ENCODE measurements around the gene EPX. TPM values are rescaled to one million over a fixed set of nuclear protein-coding genes. Genes with fewer than 3 reads are reported as not detected.
"Not testable (repeated sequence)": the region's sequence is repeated elsewhere in the genome, so short reads cannot be mapped to it uniquely, and the experiment has no call there.

Gene EPX, protein sequence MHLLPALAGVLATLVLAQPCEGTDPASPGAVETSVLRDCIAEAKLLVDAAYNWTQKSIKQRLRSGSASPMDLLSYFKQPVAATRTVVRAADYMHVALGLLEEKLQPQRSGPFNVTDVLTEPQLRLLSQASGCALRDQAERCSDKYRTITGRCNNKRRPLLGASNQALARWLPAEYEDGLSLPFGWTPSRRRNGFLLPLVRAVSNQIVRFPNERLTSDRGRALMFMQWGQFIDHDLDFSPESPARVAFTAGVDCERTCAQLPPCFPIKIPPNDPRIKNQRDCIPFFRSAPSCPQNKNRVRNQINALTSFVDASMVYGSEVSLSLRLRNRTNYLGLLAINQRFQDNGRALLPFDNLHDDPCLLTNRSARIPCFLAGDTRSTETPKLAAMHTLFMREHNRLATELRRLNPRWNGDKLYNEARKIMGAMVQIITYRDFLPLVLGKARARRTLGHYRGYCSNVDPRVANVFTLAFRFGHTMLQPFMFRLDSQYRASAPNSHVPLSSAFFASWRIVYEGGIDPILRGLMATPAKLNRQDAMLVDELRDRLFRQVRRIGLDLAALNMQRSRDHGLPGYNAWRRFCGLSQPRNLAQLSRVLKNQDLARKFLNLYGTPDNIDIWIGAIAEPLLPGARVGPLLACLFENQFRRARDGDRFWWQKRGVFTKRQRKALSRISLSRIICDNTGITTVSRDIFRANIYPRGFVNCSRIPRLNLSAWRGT
- polyA plus RNA-seq (2013, experiment 1 of 4): not detected
- not detected for polyA plus RNA-seq (2013, experiment 2 of 4)
- not detected for polyA plus RNA-seq (2013, experiment 3 of 4)
- polyA plus RNA-seq (2013, experiment 4 of 4): not detected

DNA sequence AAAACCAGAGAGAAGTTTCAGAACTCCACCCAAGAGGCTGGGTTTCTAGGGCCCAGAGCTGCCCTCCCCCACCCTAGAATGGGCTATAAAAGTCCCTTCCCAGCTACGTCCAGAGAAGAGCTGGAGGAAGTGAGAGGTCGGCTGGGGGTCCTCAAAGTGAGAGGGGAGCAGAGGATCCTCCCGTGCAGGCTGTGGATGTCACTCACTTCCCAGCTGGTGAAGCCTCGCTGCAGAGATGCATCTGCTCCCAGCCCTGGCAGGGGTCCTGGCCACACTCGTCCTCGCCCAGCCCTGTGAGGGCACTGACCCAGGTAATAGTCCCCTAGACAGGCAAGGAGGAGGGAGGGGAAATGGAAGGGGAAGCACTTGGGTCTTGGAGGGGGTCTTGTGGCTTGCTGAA, at the start of gene EPX:
TSS of gene EPX (plus strand) at position 115 of the 400 bp plus-strand sequence. CDS start at position 236, 121 bp downstream.
- Histone ChIP-seq H3K4me1 (ENCODE audit: control insufficient read depth, insufficient read depth, low read length) (no peaks in the 10 kb centered on the region), H3K27me3 (ENCODE audit: control insufficient read depth, insufficient read depth, low read length, poor library complexity, severe bottlenecking) (no peaks in the 10 kb centered on the region), H3K27ac (ENCODE audit: insufficient read depth, low read depth, low read length, poor library complexity, severe bottlenecking) (no peak within 1 kb of the TSS), H3K9me3 (ENCODE audit: control insufficient read depth, low read length) (no peaks in the 10 kb centered on the region), H3K4me3 (ENCODE audit: insufficient read depth, low read depth, low read length) (no peak within 1 kb of the TSS), H3K36me3 (ENCODE audit: control insufficient read depth, insufficient read depth, low read length) (no peaks in the 10 kb centered on the region)
- 57 to 65% methylated on average over 6 of the region's 6 CpGs for WGBS, 2 experiments

DNA sequence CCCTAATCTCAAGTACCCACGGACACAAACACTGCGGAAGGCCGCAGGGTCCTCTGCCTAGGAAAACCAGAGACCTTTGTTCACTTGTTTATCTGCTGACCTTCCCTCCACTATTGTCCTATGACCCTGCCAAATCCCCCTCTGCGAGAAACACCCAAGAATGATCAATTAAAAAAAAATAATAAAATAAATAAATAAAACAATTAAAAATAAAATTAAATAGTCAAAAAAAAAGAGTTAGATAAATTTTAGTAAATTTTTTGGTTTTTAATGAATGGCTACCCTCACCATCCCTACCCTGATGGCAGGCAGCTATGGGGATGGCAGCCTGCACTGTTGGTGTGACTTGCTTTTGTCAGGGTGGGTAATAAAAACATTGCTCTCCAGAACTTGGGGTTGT, 49.2 kb upstream of the EPX start:
- not testable (repeated sequence) for H3K27ac ChIP-seq (ENCODE audit: insufficient read depth, low read depth, low read length, poor library complexity, severe bottlenecking); H3K4me1 ChIP-seq (ENCODE audit: control insufficient read depth, insufficient read depth, low read length); H3K4me3 ChIP-seq (ENCODE audit: insufficient read depth, low read depth, low read length); H3K9me3 ChIP-seq (ENCODE audit: control insufficient read depth, low read length); H3K36me3 ChIP-seq (ENCODE audit: control insufficient read depth, insufficient read depth, low read length)
- peaks cover 10% of the 10 kb centered on the region for H3K27me3 ChIP-seq (ENCODE audit: control insufficient read depth, insufficient read depth, low read length, poor library complexity, severe bottlenecking)
- 92% methylated on average over 3 of the region's 4 CpGs for WGBS, 2 experiments

DNA sequence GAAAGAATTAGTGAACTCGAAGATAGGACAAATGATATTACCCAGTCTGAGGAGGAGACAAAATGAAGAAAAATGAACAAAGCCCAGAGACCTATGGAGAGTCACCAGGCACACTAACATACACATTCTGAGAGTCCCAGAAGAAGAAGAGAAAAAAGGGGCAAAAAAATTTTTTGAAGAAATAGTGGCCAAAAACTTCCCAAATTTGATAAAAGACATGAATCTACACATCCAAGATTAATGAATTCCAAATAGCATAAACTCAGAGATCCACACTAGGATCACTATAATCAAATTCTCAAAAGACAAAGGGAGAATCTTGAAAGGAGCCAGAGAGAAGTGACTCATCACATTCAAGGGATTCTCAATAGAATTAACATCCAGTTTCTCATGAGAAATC, 47.7 kb upstream of the EPX start:
- peaks cover 22% of the 10 kb centered on the region for H3K27me3 ChIP-seq (ENCODE audit: control insufficient read depth, insufficient read depth, low read length, poor library complexity, severe bottlenecking)
- H3K27ac ChIP-seq (ENCODE audit: insufficient read depth, low read depth, low read length, poor library complexity, severe bottlenecking): no peak overlapping the region
- no peaks in the 10 kb centered on the region for H3K9me3 ChIP-seq (ENCODE audit: control insufficient read depth, low read length)
- no peaks in the 10 kb centered on the region for H3K4me1 ChIP-seq (ENCODE audit: control insufficient read depth, insufficient read depth, low read length)
- H3K4me3 ChIP-seq (ENCODE audit: insufficient read depth, low read depth, low read length): no peak overlapping the region
- 86 to 90% methylated on average over 1 of the region's 1 CpG for WGBS, 2 experiments
- H3K36me3 ChIP-seq (ENCODE audit: control insufficient read depth, insufficient read depth, low read length): no peaks in the 10 kb centered on the region

DNA sequence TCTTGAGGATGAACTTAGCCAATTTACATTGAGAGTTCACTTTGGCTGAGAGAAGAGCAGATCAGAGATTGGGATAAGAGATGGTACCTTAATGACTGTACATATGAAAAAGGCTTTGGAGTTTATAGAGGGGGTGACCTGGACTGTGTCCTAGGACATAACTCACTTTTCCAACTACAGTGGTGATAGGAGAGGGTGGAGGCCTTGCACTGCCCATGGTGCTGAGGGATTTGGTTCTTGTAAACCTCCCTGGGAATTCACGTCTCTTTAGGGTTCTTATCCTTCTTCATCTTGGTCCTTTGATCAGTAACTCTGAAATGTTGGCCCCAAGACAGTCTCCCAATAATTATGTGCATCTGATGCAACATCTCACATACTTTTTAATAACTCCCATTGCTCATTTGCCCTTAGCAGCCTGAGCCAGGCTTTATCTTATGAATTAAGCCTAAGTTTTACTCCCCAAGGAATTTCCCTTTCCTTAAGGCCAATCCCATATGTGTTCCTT, 44.5 kb upstream of the EPX start, which contains the start of gene OR4D1:
TSS of gene OR4D1 (plus strand) at position 455 of the 505 bp plus-strand sequence. CDS start 6,770 bp downstream, outside the sequence.
- Histone ChIP-seq H3K4me3 (ENCODE audit: insufficient read depth, low read depth, low read length) (no peak within 1 kb of the TSS), H3K36me3 (ENCODE audit: control insufficient read depth, insufficient read depth, low read length) (no peaks in the 10 kb centered on the region)

DNA sequence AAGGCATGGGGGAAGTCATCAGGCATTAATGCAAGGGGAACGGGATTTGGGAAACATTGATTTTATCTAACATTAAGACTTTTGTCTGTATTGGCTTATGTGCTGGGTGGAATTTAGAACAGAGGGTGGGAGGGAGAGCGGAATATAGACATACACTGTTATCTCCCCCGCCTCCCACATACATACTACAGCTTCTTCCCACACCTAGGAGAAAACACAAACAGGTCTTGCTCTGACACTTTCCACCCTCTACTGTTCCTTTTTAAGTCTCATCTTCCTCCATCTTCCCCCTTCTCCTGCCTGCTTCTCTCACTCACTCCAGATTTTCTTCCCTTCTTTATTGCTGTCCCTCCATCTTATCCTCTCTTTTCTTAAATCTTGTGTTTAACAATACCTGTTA, 43.9 kb upstream of the EPX start:
- H3K4me1 ChIP-seq (ENCODE audit: control insufficient read depth, insufficient read depth, low read length): no peaks in the 10 kb centered on the region
- H3K27me3 ChIP-seq (ENCODE audit: control insufficient read depth, insufficient read depth, low read length, poor library complexity, severe bottlenecking): peaks cover 42% of the 10 kb centered on the region
- no peaks in the 10 kb centered on the region for H3K36me3 ChIP-seq (ENCODE audit: control insufficient read depth, insufficient read depth, low read length)
- 81 to 92% methylated on average over 3 of the region's 3 CpGs for WGBS, 2 experiments
- no peak overlapping the region for H3K4me3 ChIP-seq (ENCODE audit: insufficient read depth, low read depth, low read length)
- H3K27ac ChIP-seq (ENCODE audit: insufficient read depth, low read depth, low read length, poor library complexity, severe bottlenecking): no peak overlapping the region
- no peaks in the 10 kb centered on the region for H3K9me3 ChIP-seq (ENCODE audit: control insufficient read depth, low read length)

More for the DNA sequence above, 44.5 kb upstream of the EPX start, which contains the start of gene OR4D1:
- no peaks in the 10 kb centered on the region for H3K4me1 ChIP-seq (ENCODE audit: control insufficient read depth, insufficient read depth, low read length)
- H3K27me3 ChIP-seq (ENCODE audit: control insufficient read depth, insufficient read depth, low read length, poor library complexity, severe bottlenecking): peaks cover 39% of the 10 kb centered on the region
- no peaks in the 10 kb centered on the region for H3K9me3 ChIP-seq (ENCODE audit: control insufficient read depth, low read length)
- H3K27ac ChIP-seq (ENCODE audit: insufficient read depth, low read depth, low read length, poor library complexity, severe bottlenecking): no peak within 1 kb of the TSS
- 86 to 88% methylated on average over 1 of the region's 1 CpG for WGBS, 2 experiments

DNA sequence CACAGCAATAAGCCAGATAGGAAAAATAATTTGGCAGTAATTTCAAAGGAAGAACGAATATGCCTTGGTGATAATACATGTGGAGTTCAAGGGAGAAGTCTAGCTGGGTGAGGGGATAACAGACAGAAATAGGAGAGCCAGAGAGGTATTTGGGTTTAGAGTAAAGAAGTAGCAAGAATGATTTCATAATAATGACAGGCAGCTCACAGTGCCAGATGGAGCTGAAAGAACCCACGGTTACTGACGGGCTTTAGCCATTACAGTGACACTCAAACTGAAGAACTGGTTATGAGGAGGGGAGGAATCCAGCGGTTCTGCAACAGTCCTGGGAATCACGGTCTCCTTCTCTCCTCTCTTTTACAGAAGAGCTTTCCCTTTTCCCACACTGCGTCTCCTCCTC, 42.1 kb upstream of the EPX start:
- 63 to 67% methylated on average over 6 of the region's 6 CpGs for WGBS, 2 experiments
- Histone ChIP-seq H3K4me1 (ENCODE audit: control insufficient read depth, insufficient read depth, low read length) (no peaks in the 10 kb centered on the region), H3K9me3 (ENCODE audit: control insufficient read depth, low read length) (no peaks in the 10 kb centered on the region), H3K36me3 (ENCODE audit: control insufficient read depth, insufficient read depth, low read length) (no peaks in the 10 kb centered on the region), H3K27me3 (ENCODE audit: control insufficient read depth, insufficient read depth, low read length, poor library complexity, severe bottlenecking) (peaks cover 54% of the 10 kb centered on the region), H3K4me3 (ENCODE audit: insufficient read depth, low read depth, low read length) (no peak overlapping the region), H3K27ac (ENCODE audit: insufficient read depth, low read depth, low read length, poor library complexity, severe bottlenecking) (no peak overlapping the region)

DNA sequence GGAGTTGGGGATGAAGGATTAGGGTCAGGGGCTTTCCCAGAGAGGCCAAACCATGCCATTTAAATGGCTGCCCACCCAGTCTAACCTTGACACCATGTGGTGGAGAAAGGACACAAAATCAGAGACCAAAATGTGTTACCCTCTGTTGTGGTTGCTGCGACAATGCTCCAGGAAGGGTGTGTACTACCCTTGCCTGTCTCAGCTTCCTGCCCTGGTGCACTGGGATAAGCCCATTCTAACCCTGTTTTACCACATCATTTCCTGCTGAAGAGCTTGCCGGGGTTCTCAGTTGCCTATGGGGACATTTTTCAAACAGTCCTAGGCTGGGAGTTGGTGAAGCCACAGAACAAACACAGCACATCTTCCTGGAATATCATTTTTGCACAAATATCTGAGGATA, 39.5 kb upstream of the EPX start:
- H3K9me3 ChIP-seq (ENCODE audit: control insufficient read depth, low read length): no peaks in the 10 kb centered on the region
- H3K27me3 ChIP-seq (ENCODE audit: control insufficient read depth, insufficient read depth, low read length, poor library complexity, severe bottlenecking): peaks cover 77% of the 10 kb centered on the region
- H3K4me3 ChIP-seq (ENCODE audit: insufficient read depth, low read depth, low read length): no peak overlapping the region
- WGBS, 2 experiments: 83 to 92% methylated on average over 2 of the region's 2 CpGs
- no peak overlapping the region for H3K27ac ChIP-seq (ENCODE audit: insufficient read depth, low read depth, low read length, poor library complexity, severe bottlenecking)
- H3K36me3 ChIP-seq (ENCODE audit: control insufficient read depth, insufficient read depth, low read length): no peaks in the 10 kb centered on the region
- H3K4me1 ChIP-seq (ENCODE audit: control insufficient read depth, insufficient read depth, low read length): no peaks in the 10 kb centered on the region

DNA sequence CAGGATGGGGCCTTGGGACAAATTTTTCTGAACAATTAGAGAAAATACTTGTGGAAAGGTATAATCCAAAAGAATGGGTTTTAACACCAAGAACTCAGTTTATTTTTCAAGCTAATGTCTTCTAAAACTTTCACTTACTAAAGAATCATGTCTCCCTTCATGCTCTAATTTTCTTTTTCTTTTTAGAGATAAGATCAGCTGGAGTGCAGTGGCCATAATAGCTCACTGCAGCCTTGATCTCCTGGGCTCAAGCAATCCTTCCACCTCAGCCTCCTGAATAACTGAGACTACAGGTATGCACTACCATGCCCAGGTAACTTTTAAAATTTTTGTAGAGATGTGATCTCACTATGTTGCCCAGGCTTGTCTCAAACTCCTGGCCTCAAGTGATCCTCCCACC, 38.9 kb upstream of the EPX start:
- Histone ChIP-seq H3K9me3 (ENCODE audit: control insufficient read depth, low read length) (no peaks in the 10 kb centered on the region), H3K4me3 (ENCODE audit: insufficient read depth, low read depth, low read length) (no peak overlapping the region), H3K36me3 (ENCODE audit: control insufficient read depth, insufficient read depth, low read length) (no peaks in the 10 kb centered on the region), H3K27ac (ENCODE audit: insufficient read depth, low read depth, low read length, poor library complexity, severe bottlenecking) (no peak overlapping the region), H3K27me3 (ENCODE audit: control insufficient read depth, insufficient read depth, low read length, poor library complexity, severe bottlenecking) (peaks cover 77% of the 10 kb centered on the region), H3K4me1 (ENCODE audit: control insufficient read depth, insufficient read depth, low read length) (no peaks in the 10 kb centered on the region)

DNA sequence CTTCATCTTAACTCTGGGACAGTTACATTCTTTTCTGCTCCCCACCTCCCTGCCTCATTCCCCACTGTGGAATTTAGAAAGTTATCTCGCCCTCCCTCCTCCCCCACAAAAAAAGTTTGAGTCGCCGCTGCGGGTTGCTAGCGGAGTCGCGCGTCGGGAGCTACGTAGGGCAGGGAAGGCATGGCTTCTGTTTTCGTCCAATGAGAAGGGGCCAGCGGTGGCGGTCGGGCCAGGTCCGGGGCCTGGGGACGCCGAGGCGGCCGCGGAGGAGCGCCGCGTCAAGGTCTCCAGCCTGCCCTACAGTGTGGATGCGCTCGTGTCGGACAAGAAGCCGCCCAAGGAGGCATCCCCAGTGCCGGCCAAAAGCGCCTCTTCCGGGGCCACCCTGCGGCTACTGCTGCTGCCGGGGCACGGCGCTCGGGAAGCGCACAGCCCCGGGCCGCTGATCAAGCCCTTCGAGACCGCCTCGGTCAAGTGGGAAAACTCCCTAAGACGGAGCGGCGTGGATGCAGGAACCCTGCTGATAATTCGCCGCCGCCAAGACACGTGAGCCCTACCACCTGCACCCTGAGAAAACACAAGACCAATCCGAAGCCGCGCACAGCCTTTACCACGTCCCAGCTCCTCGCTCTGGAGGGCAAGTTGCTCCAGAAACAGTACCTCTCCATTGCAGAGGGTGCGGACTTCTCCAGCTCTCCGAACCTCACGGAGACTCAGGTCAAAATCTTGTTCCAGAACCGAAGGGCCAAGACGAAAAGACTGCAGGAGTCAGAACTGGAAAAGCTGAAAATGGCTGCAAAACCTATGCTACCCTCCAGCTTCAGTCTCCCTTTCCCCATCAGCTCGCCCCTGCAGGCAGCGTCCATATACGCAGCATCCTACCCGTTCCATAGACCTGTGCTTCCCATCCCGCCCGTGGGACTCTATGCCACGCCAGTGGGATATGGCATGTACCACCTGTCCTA, 35.4 kb upstream of the EPX start:
- no peaks in the 10 kb centered on the region for H3K9me3 ChIP-seq (ENCODE audit: control insufficient read depth, low read length)
- no peak overlapping the region for H3K27ac ChIP-seq (ENCODE audit: insufficient read depth, low read depth, low read length, poor library complexity, severe bottlenecking)
- H3K27me3 ChIP-seq (ENCODE audit: control insufficient read depth, insufficient read depth, low read length, poor library complexity, severe bottlenecking): peaks cover 69% of the 10 kb centered on the region
- WGBS, 2 experiments: 1% methylated on average over 65 of the region's 65 CpGs
- H3K4me3 ChIP-seq (ENCODE audit: insufficient read depth, low read depth, low read length): peak overlapping the region; percentile 50
- no peaks in the 10 kb centered on the region for H3K4me1 ChIP-seq (ENCODE audit: control insufficient read depth, insufficient read depth, low read length)
- H3K36me3 ChIP-seq (ENCODE audit: control insufficient read depth, insufficient read depth, low read length): no peaks in the 10 kb centered on the region

Measured in ectodermal cell (in vitro differentiated cells).